H1 (cell line): Measurements from ENCODE around the gene RILPL1. TPM values are rescaled to one million over a fixed set of nuclear protein-coding genes. Genes with fewer than 3 reads are reported as not detected.

Experiments used
- CTCF ChIA-PET: fragments of 300-600 bp; sonication (Branson Sonifier 250); formaldehyde crosslinking; loops from one replicate; lab custom pipeline; 2021; ENCODE audit not compliant: partially characterized antibody; lab: Charles Lee
- POLR2A ChIA-PET: fragments of 300-600 bp; sonication (Branson Sonifier 250); formaldehyde crosslinking; loops from one replicate; lab custom pipeline; 2021; ENCODE audit warnings: inconsistent platforms; ENCODE audit not compliant: partially characterized antibody; lab: Charles Lee
- DNase-seq, 2 experiments: peaks; one replicate each; pipeline versions ENCODE4 v3.0.0 to v3.0.0-alpha.2; 2010 to 2022; ENCODE audit warnings: low spot score in 2 of 2, low read depth in 1 of 2, mixed read lengths in 1 of 2
- FAIRE-seq: peaks from 2 replicates; lab custom pipeline; 2011; peaks lifted over from hg19 to GRCh38; lab: Jason Lieb, UNC
- H2AFZ ChIP-seq: 2 replicates; pipeline ENCODE4 v1.8.1; 2012; ENCODE audit warnings: low read length, inconsistent platforms
- H2AK5ac ChIP-seq: 2 replicates; pipeline ENCODE4 v1.6.1; 2013; ENCODE audit warnings: low read depth, low read length
- H2BK120ac ChIP-seq: replicated peaks from 2 replicates; pipeline ENCODE3; 2013; ENCODE audit warnings: low read depth, low read length, inconsistent platforms
- H2BK12ac ChIP-seq: 2 replicates; pipeline ENCODE4 v1.6.1; 2013; ENCODE audit warnings: low read depth, low read length
- H2BK15ac ChIP-seq: 2 replicates; pipeline ENCODE4 v1.6.1; 2013; ENCODE audit warnings: low read length
- H2BK20ac ChIP-seq: 2 replicates; pipeline ENCODE4 v1.6.1; 2013; ENCODE audit warnings: low read length
- H2BK5ac ChIP-seq: 2 replicates; pipeline ENCODE4 v1.6.1; 2013; ENCODE audit warnings: low read depth, low read length
- H3K14ac ChIP-seq: 2 replicates; pipeline ENCODE4 v1.6.1; 2013; ENCODE audit warnings: inconsistent platforms; ENCODE audit not compliant: insufficient read length
- H3K18ac ChIP-seq: 2 replicates; pipeline ENCODE4 v1.6.1; 2013; ENCODE audit warnings: low read length; ENCODE audit errors: extremely low read depth
- H3K23ac ChIP-seq: 2 replicates; pipeline ENCODE4 v1.6.1; 2013; ENCODE audit warnings: inconsistent platforms; ENCODE audit not compliant: insufficient read length
- H3K23me2 ChIP-seq: 2 replicates; pipeline ENCODE4 v1.6.1; 2013; ENCODE audit warnings: low read depth, low read length
- H3K27ac ChIP-seq: 2 replicates; pipeline ENCODE4 v1.6.1; 2011; ENCODE audit warnings: low read depth, low read length, inconsistent platforms
- H3K27me3 ChIP-seq, 4 experiments: replicated peaks in 1 of 4; 1 replicate in 1 of 4; 2 replicates in 3 of 4; pipeline versions ENCODE4 v1.6.1 to v1.8.1; 2011 to 2013; ENCODE audit warnings: low read length in 3 of 4, mild to moderate bottlenecking in 3 of 4, inconsistent platforms in 2 of 4, mixed read lengths in 2 of 4, moderate library complexity in 1 of 4; ENCODE audit not compliant: control insufficient read depth in 3 of 4, insufficient read depth in 3 of 4; ENCODE audit errors: extremely low read depth in 1 of 4
- H3K36me3 ChIP-seq, 4 experiments: 2 replicates each; pipeline versions ENCODE4 v1.6.1 to v1.8.1; 2011 to 2013; ENCODE audit warnings: mild to moderate bottlenecking in 4 of 4, low read length in 3 of 4, moderate library complexity in 2 of 4, control low read depth in 1 of 4, inconsistent platforms in 1 of 4; ENCODE audit not compliant: insufficient read depth in 4 of 4, control insufficient read depth in 2 of 4
- H3K4ac ChIP-seq: replicated peaks from 2 replicates; pipeline ENCODE3; 2013; ENCODE audit warnings: low read length, low read depth, mixed read lengths, inconsistent platforms; ENCODE audit not compliant: insufficient read length
- H3K4me1 ChIP-seq, 4 experiments: replicated peaks in 1 of 4; 1 replicate in 1 of 4; 2 replicates in 3 of 4; pipeline versions ENCODE4 v1.6.1 to v1.8.1; 2011 to 2013; ENCODE audit warnings: low read length in 3 of 4, inconsistent platforms in 2 of 4, mixed read lengths in 1 of 4; ENCODE audit not compliant: insufficient read depth in 4 of 4, control insufficient read depth in 3 of 4
- H3K4me2 ChIP-seq, 2 experiments: 2 replicates each; pipeline versions ENCODE4 v1.6.1 to v1.8.1; 2011 to 2013; ENCODE audit warnings: low read depth in 2 of 2, low read length in 2 of 2, control low read depth in 1 of 2, inconsistent platforms in 1 of 2, mild to moderate bottlenecking in 1 of 2; ENCODE audit not compliant: insufficient read depth in 1 of 2
- H3K4me3 ChIP-seq, 4 experiments: fragments of 200-600, 300-600 bp in 1 of 4; sonication (generic), shearing (Covaris generic), sonication (Bioruptor Twin) in 1 of 4; 2 replicates each; pipeline versions ENCODE4 v1.5.1 to v1.8.1; 2011 to 2016; ENCODE audit warnings: low read length in 4 of 4, low read depth in 3 of 4, control low read depth in 2 of 4, inconsistent platforms in 2 of 4, mild to moderate bottlenecking in 2 of 4, mixed read lengths in 1 of 4, moderate library complexity in 1 of 4; ENCODE audit not compliant: insufficient read depth in 2 of 4; ENCODE audit errors: extremely low read depth in 1 of 4
- H3K56ac ChIP-seq: replicated peaks from 2 replicates; pipeline ENCODE3; 2013; ENCODE audit warnings: low read depth, mild to moderate bottlenecking, mixed read lengths, low read length, inconsistent platforms; ENCODE audit not compliant: insufficient read length
- H3K79me1 ChIP-seq: 2 replicates; pipeline ENCODE4 v1.6.1; 2013; ENCODE audit warnings: low read depth, low read length, control low read depth
- H3K79me2 ChIP-seq, 2 experiments: 2 replicates each; pipeline versions ENCODE4 v1.6.1 to v1.8.1; 2012 to 2013; ENCODE audit warnings: low read length in 2 of 2, mild to moderate bottlenecking in 2 of 2, inconsistent platforms in 1 of 2; ENCODE audit not compliant: insufficient read depth in 2 of 2, control insufficient read depth in 1 of 2
- H3K9ac ChIP-seq, 4 experiments: replicated peaks in 1 of 4; 1 replicate in 1 of 4; 2 replicates in 3 of 4; pipeline versions ENCODE4 v1.6.1 to v1.8.1; 2011 to 2013; ENCODE audit warnings: low read depth in 3 of 4, low read length in 3 of 4, control low read depth in 2 of 4, mild to moderate bottlenecking in 2 of 4, moderate library complexity in 2 of 4, inconsistent platforms in 1 of 4; ENCODE audit errors: extremely low read depth in 1 of 4
- H3K9me3 ChIP-seq, 2 experiments: 2 replicates each; pipeline versions ENCODE4 v1.6.1 to v1.8.1; 2012 to 2013; ENCODE audit warnings: mild to moderate bottlenecking in 2 of 2, moderate library complexity in 2 of 2, control low read depth in 1 of 2, inconsistent platforms in 1 of 2, low read depth in 1 of 2, low read length in 1 of 2, mixed read lengths in 1 of 2; ENCODE audit not compliant: insufficient read depth in 2 of 2
- H4K20me1 ChIP-seq, 2 experiments: replicated peaks in 1 of 2; 2 replicates each; pipeline versions ENCODE3 to v1.8.1; 2011 to 2013; ENCODE audit warnings: inconsistent platforms in 2 of 2, low read length in 2 of 2, mild to moderate bottlenecking in 1 of 2; ENCODE audit not compliant: insufficient read depth in 2 of 2, control insufficient read depth in 1 of 2
- H4K5ac ChIP-seq: 2 replicates; pipeline ENCODE4 v1.6.1; 2013; ENCODE audit warnings: low read length, low read depth, mixed read lengths, inconsistent platforms; ENCODE audit not compliant: insufficient read length
- H4K8ac ChIP-seq: 2 replicates; pipeline ENCODE4 v1.8.0; 2013; ENCODE audit warnings: mild to moderate bottlenecking, moderate library complexity, low read length, inconsistent platforms; ENCODE audit not compliant: insufficient read depth; ENCODE audit errors: extremely low read depth
- H4K91ac ChIP-seq: replicated peaks from 2 replicates; pipeline ENCODE3; 2013; ENCODE audit warnings: low read length, mixed read lengths, inconsistent platforms; ENCODE audit not compliant: insufficient read length
- RFX5 ChIP-seq: IDR thresholded peaks from 2 replicates; pipeline ENCODE4 v1.6.1; 2011; ENCODE audit warnings: low read depth, low read length, improper control_type of control experiment, borderline replicate concordance
- TEAD4 ChIP-seq: IDR thresholded peaks from 2 replicates; pipeline ENCODE4 v1.6.1; 2012; ENCODE audit warnings: low read depth, low read length, inconsistent platforms, mixed read lengths
- WGBS, 2 experiments: shearing (Covaris generic) in 1 of 2; methylation state at CpG; one replicate each; pipeline versions ENCODE4 v1.1.6 to v1.1.7; 2013 to 2015; ENCODE audit warnings: low lambda C conversion rate in 2 of 2, mixed read lengths in 2 of 2, inconsistent platforms in 1 of 2, low coverage in 1 of 2, missing lambda C conversion rate in 1 of 2; ENCODE audit not compliant: insufficient replicate concordance in 2 of 2, insufficient coverage in 1 of 2, insufficient read length in 1 of 2; ENCODE audit errors: extremely low coverage in 1 of 2, missing lambda C conversion rate in 1 of 2; 5-methylcytosine and 5-hydroxymethylcytosine counted together
- polyA plus RNA-seq, 7 experiments: library from polyadenylated mRNA; depleted of rRNA in 3 of 7; stranded (reverse) in 5 of 7; unstranded in 2 of 7; fragments of >200 nt in 5 of 7; fragments of 200-250 nt in 2 of 7; gene quantifications; 1 replicate in 5 of 7; 2 replicates in 1 of 7; 4 replicates in 1 of 7; pipeline versions ENCODE4 v1.2.1 to v1.2.3, GENCODE V29; 2011 to 2013; ENCODE audit warnings: missing spikeins in 2 of 7, mixed read lengths in 2 of 7
- total RNA-seq: library from RNA; stranded (reverse); fragmentation: NEBNext Ultra II Directional; extraction: Animal tissue kit (Norgen Biotek cat#: 25700); gene quantifications from 2 replicates; pipeline ENCODE4 v1.2.1, GENCODE V29; 2021

RILPL1 gene
- total and polyA plus RNA-seq, 2 of the 8 experiments (the other 6 are each of a cell fraction or from before 2014, with no cell fraction given): 6.7 to 9.4 TPM

- peaks cover 0 to 1% of the 10 kb centered on the region in 2 experiments for H4K20me1 ChIP-seq
- H3K9ac ChIP-seq: no peak overlapping the region
- H4K91ac ChIP-seq: no peak overlapping the region
- no peaks in the 10 kb centered on the region for H3K23me2 ChIP-seq
- H3K4me3 ChIP-seq: no peak overlapping the region
- DNase-seq (no peak), FAIRE-seq (no peak)
- ChIA-PET POLR2A (interaction anchor here (1.0 to 1.1 kb wide), 2 partner anchors 14 to 30 kb away, joined by 3 read pairs; partner anchors contain the start of gene RILPL1), CTCF (interaction anchor here (0.6 to 1.6 kb wide), 3 partner anchors 10 to 13 kb away, joined by 3 to 5 read pairs (median 3); no protein-coding TSS in a partner anchor)
- no peak overlapping the region for H2BK20ac ChIP-seq
- no peaks in the 10 kb centered on the region for H3K79me2 ChIP-seq
- H3K4me1 ChIP-seq: 0 out of 7 replicates have a peak, but pooled peaks cover 0 to 2% (median 0%) of the 10 kb centered on the region in 4 experiments
- no peak overlapping the region for H4K5ac ChIP-seq
- no peak overlapping the region for H2BK12ac ChIP-seq
- no peak overlapping the region for H3K27ac ChIP-seq
- no peak overlapping the region for H2BK120ac ChIP-seq
- H4K8ac ChIP-seq: peak overlapping the region; percentile 41; the same call in 1 of the 2 replicates
- no peak overlapping the region for H2BK15ac ChIP-seq
- no peak overlapping the region for H2AK5ac ChIP-seq
- WGBS, 2 experiments: 87% methylated on average over 24 of the region's 24 CpGs; no CpG with 5 or more reads in 1 of the 2 experiments
- H2BK5ac ChIP-seq: no peak overlapping the region; the same call in 1 of the 2 replicates
- H3K4ac ChIP-seq: no peak overlapping the region
- H3K79me1 ChIP-seq: no peaks in the 10 kb centered on the region
- peaks cover 0 to 12% (median 3%) of the 10 kb centered on the region in 4 experiments; a peak in 3 of 8 replicates for H3K36me3 ChIP-seq
- no peak overlapping the region for H3K14ac ChIP-seq
- H3K27me3 ChIP-seq: no peaks in the 10 kb centered on the region
- no peak overlapping the region for H3K18ac ChIP-seq
- no peak overlapping the region for H3K23ac ChIP-seq
- H3K9me3 ChIP-seq: no peaks in the 10 kb centered on the region
- no peak overlapping the region for H2AFZ ChIP-seq
- H3K56ac ChIP-seq: no peak overlapping the region
- no peak overlapping the region for H3K4me2 ChIP-seq
- TF ChIP-seq TEAD4 (0 out of 2 replicates have a peak, but pooled peaks have one; percentile 14), RFX5 (no peak)
These were observed 14.1 kb downstream of the RILPL1 start for GRCh38 chr12:123519141-123520001.
